DMS79 (cell line): ENCODE results near the gene PLPP3.

Source experiments
- DNase-seq: peaks from one replicate; lab custom pipeline; 2025; lab: John Stamatoyannopoulos, UW

PLPP3 gene

GRCh38 chr1:56522680-56523079 is 56.7 kb downstream of the PLPP3 start:
- no peak for DNase-seq

GRCh38 chr1:56520016-56520601 is 59.3 kb downstream of the PLPP3 start:
- DNase-seq = no peak

DNA sequence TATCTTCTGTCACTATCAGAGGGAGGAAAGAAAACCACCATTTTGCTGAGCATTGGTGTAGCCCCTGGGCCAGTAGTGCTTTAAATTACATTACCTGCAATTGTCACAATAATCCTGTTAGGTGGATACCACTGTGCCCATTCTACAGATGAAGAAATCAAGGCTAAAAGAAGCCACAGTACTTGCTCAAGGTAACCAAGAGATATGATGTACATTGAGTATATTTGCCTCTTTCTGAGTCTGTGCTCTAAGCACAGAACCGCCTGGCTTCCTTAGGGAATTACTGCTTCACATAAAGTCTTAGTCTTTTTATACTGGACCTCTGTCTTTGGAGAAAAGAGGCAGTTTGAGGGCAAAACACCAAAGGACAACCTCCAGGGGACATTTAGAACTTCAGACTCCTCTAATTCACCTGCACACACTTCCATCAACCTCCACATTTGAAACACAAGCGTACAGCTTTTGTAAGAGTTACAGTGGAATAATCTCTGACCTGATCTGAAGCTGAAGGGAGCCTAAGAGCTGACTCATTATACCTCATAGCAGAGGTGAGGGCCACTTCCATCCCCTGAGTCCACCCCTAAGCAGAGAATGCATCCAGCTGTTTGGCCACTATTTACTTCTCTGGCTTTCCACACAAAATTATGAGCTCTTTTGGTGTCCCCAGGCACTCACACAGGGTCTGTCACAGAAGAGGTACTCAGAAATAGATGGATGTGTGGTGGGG is 61.8 kb downstream of the PLPP3 start:
- DNase-seq = no peak

DNA sequence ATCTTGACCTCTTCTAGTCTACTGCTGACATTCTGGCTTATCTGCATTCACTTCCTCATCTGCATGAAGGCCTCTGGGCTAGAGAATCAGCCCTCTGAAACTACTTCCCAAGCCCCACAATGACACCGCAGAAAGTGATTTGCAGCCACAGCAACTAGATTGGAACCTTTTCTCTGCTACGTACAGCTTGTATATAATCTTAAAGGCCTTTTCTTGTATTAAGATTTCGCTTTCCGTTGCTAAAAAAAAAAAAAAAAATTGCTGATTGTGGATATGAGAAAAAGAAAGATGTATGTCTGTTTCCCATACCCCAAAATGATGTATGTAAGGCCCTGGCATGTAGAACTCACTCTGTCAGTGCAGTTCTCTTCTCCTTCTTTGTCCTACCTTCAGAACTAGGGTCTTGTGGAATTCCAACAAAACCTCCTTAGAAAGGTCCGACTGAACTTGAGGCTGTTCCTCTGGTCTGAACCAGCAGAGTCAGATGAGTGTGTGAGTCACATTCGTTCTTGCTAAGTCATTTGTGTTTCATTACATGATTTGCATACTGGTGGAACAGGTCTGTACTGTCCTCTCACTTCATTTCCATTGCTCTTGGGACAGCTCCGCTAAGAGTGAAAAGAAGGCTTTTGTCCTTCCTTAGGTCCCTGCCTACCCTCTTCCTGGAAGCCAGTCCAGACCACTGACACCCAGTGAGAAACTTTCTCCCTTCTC is 62.7 kb downstream of the PLPP3 start:
- peak; percentile 8 for DNase-seq

GRCh38 chr1:56515898-56516538 is 63.3 kb downstream of the PLPP3 start:
- DNase-seq = no peak

DNA sequence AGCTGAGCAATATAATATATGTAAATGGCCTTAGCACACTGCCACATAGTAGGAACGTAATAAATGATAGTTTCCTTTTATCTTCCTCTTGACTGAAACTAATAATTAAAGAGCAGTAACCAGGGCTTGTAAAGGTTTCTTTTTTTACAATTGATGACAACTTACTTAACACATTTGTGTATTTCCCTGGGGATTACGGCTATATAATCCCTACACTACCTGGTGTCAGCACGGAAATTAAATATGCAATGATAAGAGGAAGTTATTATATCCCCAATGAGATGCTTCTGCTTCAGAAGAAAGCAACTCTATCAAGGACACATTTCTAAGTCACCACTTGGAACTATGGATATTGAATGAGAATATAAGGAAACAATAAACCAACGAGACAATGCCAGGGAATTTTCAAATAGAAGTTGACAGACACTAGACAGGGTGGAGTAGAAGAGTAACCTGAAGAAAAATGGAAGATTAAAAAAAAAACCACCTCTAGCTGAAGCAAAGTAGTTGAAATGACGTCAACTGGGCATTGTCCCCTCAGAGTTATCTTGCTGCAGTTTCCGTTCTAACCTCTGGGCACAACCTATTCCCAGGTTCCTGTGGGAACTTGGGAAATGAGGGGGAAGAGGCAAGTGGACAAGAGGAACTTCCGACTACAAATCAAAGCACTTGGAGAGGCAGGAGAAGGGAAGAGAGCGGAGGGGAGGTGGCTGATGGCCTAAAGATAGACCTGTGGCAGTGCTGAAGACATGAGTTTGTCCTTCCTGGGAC is 66.5 kb downstream of the PLPP3 start:
- no peak for DNase-seq

GRCh38 chr1:56511766-56512165 is 67.6 kb downstream of the PLPP3 start:
- no peak for DNase-seq

DNA sequence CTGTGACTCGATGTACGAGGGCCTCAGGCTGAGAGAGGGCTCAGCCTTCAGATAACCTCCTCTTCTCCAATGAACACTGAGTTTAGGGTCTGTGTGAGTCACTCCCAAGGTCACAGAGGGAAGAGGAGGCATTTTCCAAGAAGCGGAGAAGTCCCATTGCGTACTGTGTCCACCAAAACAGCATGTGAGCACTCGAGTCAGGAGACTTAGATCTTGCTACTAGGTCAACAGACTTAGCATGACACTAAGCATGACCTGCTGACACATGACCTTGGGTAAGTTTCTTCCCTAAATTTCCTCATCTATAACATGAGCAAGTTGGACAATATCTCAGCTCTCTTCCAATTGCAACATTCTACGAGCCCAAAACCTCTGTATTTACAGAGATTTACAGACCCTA is 68.0 kb downstream of the PLPP3 start:
- no peak for DNase-seq

GRCh38 chr1:56510642-56511021 is 68.7 kb downstream of the PLPP3 start:
- no peak for DNase-seq

DNA sequence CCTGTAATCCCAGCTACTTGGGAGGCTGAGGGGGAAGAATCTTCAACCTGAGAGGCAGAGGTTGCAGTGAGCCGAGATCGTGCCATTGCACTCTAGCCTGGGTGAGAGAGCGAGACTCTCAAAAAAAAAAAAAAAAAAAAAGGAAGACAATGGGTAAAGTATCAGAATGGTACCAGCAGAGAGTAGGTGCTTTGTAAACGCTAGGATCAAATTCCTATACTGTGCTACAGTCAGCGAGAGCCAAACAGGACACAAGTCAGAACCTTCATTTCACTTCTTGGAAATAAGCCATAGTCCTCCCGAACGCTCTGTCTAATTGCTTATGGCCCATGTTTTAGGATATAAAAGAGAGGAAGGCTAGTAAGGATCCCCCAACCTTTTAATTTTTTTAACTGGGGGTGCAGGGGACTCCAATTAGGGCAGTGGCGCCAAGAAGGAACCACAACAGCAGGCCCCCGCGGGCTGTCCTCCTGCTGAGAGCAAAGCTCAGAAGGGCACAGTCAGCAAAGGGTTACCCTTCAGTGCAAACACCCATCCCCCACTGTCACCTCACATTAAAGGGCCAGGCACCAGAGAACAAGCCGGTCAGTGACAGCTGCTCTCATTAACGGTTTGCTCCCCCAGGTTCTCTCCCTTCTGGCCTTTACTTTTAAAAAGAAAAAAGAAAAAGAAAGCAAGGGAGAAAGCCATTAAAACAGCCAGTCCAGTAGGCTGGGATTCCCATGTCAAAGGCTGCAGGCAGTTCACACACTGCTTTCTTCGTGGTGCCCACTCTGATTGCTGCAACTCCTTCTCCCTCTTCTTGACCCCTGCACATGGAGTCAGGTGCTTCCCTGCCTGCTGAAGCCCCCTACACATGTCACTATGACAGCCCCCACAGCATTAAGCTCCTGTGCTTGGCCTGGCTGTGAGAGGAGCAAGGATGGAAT is 69.4 kb downstream of the PLPP3 start:
- no peak for DNase-seq

DNA sequence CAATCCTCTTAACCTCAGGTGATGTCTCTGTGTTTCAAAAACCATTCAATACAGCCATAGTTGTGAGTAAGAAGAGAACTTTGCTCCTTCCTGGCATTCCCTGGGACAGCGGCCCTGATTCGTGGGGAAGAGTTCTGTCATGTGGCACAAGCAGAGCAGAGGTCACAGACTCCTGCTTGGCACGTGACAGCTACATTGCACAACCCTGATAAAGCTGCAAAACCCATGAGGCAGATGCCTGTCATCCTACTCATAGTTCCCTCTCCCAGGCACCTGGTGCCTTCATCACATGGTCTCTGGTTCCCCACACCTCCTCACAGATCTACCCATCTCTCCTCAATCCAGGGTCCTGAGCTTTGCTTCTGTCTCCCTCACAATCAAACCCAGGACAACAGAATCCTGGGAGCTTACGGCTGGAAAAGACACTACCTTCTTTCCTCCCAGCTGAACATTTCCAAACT is 70.8 kb downstream of the PLPP3 start:
- DNase-seq = no peak

DNA sequence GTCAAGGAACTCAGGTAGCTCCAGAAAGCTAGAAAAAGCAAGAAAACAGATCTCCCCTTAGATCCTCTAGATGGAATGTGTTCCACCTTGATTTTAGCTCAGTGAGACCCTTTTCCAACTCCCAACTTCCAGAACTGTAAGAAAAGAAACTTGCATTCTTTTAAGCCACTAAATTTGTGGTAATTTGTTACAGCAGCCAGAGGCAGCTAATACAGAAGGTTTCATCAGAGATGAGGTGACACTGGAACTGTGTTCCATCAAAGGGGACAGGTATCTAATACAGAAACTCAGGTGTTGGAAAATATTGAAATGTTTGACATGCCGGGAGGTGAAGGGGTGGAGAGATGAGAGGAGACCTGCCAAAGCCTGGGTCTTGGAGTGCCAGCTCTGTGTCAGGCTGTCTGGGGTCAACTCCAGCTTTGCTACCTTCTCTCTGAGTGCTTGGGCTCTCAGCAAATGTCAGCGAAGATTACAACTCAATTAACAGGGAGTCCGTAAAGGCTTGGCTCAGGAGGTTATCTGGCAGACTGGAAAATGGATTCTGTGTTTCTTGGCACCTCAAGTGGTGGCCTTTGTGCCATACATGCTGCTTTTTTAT is 71.3 kb downstream of the PLPP3 start:
- no peak for DNase-seq

DNA sequence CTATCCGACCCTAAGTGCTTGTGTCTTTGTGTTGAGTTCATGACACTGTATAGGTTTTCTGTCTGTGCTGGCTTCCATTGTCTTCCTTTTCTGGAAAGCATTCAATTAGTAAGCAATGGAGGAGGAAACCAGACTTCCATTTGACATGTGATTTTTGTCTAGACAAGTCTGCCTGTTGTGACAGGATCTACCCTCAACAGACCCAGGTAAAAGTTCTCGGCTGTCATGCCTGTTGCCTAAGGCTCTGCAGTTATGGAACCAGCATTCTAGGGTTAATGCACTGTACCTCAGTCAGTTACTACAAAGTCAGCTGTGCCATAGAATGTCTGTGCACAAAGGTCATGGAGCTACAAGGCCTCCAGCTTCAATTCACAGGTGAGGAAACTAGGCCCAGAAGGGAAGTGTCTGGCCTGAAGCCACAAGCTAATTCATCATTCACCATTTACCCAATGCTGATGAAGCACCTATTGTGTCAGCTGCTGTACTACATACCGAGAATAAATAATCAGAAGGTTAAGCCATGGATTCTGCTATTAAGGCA is 72.3 kb downstream of the PLPP3 start:
- no peak for DNase-seq

DNA sequence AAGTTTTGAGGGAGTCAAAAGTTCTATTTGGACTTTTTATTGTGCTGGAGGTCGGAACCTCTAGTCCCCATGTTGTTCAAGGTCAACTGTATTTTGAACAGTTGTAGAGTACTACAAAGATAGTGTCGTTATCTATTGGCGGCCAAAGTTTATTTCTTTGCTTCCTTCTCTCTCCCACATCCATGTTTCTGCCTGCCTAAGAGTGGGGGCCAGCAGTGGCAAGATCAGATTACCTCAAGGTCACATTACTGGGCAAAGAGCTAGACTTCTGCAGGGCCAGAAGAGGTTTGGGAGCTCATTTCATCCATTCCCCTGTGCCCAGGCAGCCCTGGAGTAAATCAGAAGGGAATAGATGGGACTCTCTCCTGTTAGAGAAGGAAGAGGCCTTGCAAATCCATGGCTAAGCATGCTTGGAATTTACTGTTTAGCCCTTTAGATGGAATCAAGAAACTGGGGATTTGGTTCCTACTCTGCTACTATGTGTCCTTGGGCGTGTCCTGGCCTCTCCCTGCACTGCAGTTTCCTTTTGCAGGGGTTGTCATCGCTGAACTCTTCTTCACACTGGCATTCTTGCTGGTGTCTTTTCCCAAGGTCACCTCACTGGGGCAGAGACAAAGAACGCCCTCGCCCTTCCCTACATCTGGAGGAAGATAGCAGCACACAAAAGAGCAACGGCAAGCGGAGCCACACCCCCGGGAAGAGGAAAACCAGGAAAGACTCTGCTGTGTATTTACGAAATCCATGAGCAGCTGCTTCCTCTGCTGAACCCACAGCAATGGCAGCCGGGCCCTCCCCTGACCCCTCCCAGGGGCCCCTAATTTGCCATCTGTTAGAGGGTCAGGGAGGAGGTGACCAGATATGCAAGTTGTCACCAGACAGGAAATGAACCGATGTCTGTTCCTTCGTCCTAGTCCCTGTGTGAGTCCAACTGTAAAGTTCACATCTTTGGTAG is 73.3 kb downstream of the PLPP3 start:
- no peak for DNase-seq

DNA sequence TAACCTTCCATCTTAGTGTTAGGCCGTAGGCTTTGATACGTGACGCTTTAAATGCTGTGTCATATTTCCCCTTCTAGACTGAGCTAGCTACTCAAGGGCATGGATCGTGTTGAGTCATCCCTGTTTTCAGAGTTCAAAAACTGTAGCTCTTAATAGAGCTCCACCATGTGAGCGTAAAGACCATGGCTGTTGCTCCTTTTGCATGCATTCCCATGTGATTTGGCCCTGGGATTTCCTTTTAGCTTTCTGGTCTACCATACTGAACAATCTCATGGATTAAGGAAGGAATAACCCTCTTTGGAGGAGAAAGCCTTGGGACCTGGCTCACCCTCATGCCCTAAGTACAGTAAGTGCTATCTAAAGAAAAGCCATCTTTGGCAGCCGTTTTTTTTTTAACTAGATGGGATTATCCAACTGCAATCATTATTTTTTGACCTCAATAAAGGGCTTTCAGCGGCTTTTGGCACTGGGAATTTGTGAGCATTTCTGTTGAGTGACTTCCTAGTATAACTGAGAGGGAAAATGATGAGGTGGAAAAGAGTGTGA is 76.6 kb downstream of the PLPP3 start:
- DNase-seq = no peak

GRCh38 chr1:56501888-56502287 is 77.5 kb downstream of the PLPP3 start:
- no peak for DNase-seq

DNA sequence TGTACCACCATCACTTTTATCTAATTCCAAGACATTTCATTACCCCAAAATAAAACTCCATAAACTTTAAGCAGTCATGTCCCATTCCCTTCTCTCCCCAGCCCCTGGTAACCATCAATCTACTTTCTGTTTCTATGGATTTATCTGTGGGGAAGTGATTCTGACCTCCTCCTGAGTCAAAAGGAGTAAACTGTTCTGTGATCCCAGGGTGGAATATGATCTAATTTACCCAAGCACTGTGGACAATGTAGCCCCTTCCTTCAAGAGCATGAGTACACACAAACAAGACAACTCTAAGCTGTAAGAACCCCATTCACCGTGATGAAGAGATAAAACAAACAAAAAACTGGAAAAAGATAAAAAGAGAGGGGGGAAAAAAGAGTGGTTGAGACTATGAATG is 77.9 kb downstream of the PLPP3 start:
- no peak for DNase-seq

GRCh38 chr1:56496821-56497772 is 82.3 kb downstream of the PLPP3 start:
- DNase-seq = no peak
